ENCODE data around the gene TRAM2.

Gene TRAM2

DNA sequence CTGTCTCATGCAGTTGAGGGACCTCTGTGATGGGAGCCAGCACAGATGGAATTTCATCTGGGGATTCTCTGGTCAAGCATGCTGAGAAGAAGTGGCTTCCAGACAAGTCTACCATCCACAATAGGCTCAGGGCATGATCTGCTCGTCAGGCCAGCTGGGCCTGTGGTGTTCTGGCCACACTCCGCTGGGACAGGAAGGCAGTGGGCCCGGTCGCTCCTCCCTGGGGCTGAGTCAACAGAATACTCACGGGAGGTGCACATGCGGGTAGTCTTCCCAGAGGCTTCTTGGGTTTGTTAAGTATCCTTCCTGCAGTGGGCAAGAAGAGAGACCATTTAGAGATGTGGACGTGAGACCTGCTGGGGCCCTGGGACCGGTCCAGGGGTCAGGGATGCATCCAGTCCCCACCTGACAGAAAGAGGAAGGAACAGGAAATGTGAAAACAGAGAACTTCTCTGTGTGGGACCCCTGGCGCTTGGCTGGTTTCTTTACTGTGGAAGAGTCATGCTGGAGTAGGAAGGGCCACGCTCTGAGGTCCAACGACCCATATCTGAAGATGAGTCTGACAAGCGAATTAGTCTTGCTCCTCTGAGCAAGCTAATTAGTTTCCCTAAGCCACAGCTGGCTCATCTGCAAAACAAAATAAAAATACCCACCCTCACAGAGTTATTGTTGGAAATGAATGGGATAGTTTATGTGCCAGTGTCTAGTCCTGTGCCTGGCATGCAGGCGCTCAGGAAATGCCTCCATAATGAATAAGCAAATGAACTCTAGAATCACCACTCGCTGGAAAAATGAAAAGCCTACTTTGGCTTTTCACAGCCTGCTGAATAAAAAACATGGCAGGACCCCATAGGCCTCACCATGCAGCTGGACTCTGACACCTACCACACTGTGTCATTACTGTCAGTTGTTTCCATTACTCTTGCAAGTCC lies 67.3 kb downstream of the TRAM2 start:
- no peak overlapping the region for H3K4me3 ChIP-seq (ENCODE audit: low read depth, low read length)
- no peak for DNase-seq (ENCODE audit: low read depth)
- TF ChIP-seq, protein P1, sequence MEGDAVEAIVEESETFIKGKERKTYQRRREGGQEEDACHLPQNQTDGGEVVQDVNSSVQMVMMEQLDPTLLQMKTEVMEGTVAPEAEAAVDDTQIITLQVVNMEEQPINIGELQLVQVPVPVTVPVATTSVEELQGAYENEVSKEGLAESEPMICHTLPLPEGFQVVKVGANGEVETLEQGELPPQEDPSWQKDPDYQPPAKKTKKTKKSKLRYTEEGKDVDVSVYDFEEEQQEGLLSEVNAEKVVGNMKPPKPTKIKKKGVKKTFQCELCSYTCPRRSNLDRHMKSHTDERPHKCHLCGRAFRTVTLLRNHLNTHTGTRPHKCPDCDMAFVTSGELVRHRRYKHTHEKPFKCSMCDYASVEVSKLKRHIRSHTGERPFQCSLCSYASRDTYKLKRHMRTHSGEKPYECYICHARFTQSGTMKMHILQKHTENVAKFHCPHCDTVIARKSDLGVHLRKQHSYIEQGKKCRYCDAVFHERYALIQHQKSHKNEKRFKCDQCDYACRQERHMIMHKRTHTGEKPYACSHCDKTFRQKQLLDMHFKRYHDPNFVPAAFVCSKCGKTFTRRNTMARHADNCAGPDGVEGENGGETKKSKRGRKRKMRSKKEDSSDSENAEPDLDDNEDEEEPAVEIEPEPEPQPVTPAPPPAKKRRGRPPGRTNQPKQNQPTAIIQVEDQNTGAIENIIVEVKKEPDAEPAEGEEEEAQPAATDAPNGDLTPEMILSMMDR (IDR thresholded peaks at IDR 0.05; ENCODE audit: low read depth, low read length, missing control alignments), result no peak

GRCh38 chr6:52508261-52508739 lies 68.6 kb downstream of the TRAM2 start:
- TF ChIP-seq, protein P1 (IDR thresholded peaks at IDR 0.05; ENCODE audit: low read depth, low read length, missing control alignments), result no peak
- no peak for DNase-seq (ENCODE audit: low read depth)
- H3K4me3 ChIP-seq (ENCODE audit: low read depth, low read length), result no peak overlapping the region

GRCh38 chr6:52507557-52508260 lies 69.2 kb downstream of the TRAM2 start:
- no peak for DNase-seq (ENCODE audit: low read depth)
- TF ChIP-seq, protein P1 (IDR thresholded peaks at IDR 0.05; ENCODE audit: low read depth, low read length, missing control alignments), result no peak

DNA sequence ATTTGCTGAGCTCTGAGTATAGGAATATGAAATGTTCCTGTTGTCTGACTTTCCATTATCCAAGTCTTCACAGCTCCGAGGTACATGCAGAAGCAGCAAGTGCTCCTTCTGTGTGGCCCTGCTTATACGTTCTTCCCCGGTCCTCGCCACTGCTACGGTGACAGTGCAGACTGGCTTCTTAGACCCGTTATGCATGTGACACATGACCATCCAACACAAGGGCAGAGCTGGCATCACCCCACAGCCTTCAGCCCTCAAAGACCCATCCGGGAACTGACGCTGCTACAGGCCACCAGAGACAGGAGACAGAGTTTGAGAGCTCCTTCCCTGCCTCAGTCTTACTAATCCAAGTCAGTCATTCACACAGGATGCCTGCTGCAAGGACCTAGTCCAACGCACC lies 70.4 kb downstream of the TRAM2 start:
- TF ChIP-seq, protein P1 (IDR thresholded peaks at IDR 0.05; ENCODE audit: low read depth, low read length, missing control alignments), result no peak
- H3K4me3 ChIP-seq (ENCODE audit: low read depth, low read length), result no peak overlapping the region
- DNase-seq (ENCODE audit: low read depth), result no peak

More at GRCh38 chr6:52507557-52508260, 69.2 kb downstream of the TRAM2 start:
- H3K4me3 ChIP-seq (ENCODE audit: low read depth, low read length), result no peak overlapping the region

DNA sequence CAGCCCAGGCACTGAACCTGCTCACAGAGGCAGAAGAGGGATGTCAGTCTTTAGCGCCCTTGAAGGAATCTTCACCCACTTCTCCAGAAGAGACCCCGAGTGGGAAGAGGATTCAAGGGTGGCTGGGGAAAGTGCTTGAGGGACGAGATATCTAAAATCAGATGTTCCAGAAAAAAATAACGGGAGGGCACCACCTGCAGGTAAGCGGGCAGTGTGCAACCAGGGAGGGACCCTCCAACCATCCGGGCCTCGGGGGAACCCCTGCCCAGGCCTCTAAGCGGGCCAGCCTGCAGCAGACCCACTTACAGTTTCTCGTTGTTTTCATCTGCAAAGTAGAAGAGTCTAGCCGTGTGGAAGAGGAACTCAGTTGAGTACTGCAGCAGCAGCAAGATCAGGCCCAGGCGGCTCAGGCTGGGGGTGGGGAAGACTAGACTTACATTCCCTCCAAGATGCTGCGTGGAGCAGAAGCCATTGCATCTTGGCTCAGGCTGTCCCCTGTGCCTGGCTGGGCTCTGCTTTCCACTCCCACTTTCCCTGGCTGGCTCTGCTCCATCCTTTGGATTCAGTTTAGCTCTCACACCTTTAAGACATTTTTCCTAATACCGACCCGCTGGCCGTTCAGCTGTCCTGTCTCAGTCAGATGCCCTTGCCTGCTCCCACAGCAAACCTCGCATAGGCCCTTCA lies 71.0 kb downstream of the TRAM2 start:
- TF ChIP-seq, protein P1 (IDR thresholded peaks at IDR 0.05; ENCODE audit: low read depth, low read length, missing control alignments), result peak; percentile 47
- H3K4me3 ChIP-seq (ENCODE audit: low read depth, low read length), result no peak overlapping the region
- DNase-seq (ENCODE audit: low read depth), result no peak

DNA sequence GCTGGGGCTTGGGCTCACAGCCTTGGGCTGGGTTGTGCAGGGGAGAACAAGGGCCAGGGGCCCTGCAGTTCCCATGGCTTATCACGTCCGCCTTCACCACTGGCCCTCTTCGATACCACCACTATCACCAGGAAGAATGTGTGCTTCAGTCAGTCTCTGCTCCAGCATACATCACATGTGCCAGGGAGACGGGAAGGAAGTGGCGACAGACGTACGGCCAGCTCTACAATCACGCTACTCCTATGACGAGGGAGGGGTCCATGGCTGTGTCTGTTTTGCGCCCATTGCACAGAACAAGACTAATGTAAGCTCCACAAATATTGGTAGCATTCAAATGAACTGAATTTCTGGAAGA lies 72.1 kb downstream of the TRAM2 start:
- no peak overlapping the region for H3K4me3 ChIP-seq (ENCODE audit: low read depth, low read length)
- TF ChIP-seq, protein P1 (IDR thresholded peaks at IDR 0.05; ENCODE audit: low read depth, low read length, missing control alignments), result no peak
- DNase-seq (ENCODE audit: low read depth), result no peak
